Left kidney (tissue), 2 donors: ENCODE results near the gene TTL. TPM values are rescaled to one million over a fixed set of nuclear protein-coding genes. Genes with fewer than 3 reads are reported as not detected.
"Not testable (repeated sequence)": the region's sequence is repeated elsewhere in the genome, so short reads cannot be mapped to it uniquely, and the experiment has no call there.

Experiments
- DNase-seq: peaks from one replicate; pipeline ENCODE4 v3.0.0-alpha.2; 2013
- polyA plus RNA-seq: library from polyadenylated mRNA; unstranded; fragments of 120-200 nt; gene quantifications from one replicate; pipeline ENCODE4 v1.2.1, GENCODE V29; 2013; ENCODE audit not compliant: insufficient read length

Gene TTL
- polyA plus RNA-seq, 1 donor, result 50.5 TPM

DNA sequence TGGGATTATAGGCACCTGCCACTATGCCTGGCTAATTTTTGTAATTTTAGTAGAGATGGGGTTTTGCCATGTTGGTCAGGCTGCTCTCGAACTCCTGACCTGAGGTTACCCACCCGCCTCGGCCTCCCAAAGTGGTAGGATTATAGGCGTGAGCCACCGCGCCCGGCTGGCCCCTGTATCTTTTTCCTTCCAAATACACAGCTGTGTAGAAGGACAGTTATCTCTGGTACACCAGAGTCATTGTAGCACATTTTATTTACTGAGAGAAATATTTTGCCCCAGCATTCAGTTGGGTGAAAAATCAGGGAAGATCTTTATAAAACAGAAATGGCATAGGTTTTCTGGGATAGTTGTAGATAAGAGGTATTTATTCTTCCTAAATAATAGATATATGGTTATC is 36.9 kb downstream of the TTL start:
- no peak for DNase-seq

DNA sequence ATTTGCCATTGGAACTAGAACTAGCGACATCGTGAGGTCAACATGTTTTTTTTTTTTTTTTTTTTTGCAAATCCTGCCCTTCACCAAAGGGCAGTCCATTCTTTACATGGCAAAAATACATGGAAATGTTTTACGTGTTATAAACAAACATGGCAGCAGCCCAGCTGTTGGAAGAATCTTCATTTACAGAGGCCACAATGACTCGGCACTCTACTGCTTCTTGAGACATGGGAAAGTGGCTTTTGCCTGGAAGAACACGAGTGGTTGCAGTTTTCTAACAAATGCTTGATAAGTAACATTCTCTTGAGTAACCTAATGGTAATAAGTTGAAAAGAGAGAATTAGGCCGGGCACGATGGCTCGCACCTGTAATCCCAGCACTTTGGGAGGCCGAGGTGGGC is 37.5 kb downstream of the TTL start:
- no peak for DNase-seq

DNA sequence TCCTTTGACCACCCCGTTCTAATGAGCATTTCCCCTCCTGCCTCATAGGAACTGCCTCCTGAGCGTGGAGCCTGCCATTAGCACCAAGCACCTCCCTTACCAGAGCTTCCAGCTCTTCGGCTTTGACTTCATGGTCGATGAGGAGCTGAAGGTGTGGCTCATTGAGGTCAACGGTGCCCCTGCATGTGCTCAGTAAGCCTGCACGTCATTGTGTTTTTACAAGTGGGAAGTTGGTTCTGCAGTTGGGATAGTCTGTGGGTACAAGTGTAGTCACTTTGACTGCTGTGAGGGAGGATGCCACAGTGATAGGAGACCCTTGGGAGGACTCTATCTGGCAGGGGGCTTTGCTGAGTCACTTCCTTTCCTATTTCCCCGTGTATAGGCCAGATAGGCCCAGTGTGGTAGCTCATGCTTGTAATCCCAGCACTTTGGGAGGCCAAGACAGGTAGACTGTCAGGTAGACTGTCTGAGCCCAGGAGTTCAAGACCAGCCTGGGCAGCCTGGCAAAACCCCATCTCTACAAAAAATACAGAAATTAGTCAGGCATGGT is 38.4 kb downstream of the TTL start:
- no peak for DNase-seq

DNA sequence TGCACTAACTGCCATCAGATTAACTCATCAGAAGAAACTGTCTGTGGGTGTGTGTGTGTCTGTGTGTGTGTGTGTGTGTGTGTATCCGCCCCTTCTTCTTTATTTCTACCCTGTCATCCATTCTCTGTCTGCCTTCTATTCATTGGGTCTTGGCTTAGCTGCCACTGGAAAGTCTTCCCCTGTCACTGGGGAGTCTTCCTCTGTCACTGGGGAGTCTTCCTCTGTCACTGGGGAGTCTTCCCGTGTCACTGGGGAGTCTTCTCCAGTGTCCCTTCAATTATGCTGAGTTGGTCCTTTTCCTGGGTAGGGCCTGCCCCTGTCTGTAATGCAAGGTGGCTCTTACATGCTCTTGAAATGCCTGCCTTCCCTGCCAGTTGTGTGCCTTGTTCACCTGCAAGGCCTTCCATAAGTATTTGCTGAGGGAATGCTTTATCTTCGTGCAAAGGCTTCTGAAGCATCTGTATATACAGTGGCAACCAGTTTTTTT is 41.4 kb downstream of the TTL start:
- DNase-seq, result no peak

DNA sequence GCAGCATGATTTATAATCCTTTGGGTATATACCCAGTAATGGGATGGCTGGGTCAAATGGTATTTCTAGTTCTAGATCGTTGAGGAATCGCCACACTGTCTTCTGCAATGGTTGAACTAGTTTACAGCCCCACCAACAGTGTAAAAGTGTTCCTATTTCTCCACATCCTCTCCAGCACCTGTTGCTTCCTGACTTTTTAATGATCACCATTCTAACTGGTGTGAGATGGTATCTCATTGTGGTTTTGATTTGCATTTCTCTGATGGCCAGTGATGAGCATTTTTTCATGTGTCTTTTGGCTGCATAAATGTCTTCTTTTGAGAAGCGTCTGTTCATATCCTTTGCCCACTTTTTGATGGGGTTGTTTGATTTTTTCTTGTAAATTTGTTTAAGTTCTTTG is 42.3 kb downstream of the TTL start:
- not testable (repeated sequence) for DNase-seq

DNA sequence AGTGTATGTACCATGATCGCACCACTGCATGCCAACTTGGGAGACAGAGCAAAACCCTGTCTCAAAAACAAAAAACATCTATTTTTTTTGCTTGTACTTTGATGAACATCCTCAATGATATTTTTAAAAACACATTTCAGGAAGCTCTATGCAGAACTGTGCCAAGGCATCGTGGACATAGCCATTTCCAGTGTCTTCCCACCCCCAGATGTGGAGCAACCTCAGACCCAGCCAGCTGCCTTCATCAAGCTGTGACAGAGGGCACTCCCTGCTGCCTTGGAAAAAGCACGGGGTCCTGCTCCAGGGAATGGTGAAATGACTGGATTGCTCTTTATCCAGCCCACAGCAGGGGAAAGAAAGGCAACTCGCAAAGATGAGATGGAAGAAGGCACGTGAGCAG is 46.6 kb downstream of the TTL start:
- DNase-seq, result no peak

DNA sequence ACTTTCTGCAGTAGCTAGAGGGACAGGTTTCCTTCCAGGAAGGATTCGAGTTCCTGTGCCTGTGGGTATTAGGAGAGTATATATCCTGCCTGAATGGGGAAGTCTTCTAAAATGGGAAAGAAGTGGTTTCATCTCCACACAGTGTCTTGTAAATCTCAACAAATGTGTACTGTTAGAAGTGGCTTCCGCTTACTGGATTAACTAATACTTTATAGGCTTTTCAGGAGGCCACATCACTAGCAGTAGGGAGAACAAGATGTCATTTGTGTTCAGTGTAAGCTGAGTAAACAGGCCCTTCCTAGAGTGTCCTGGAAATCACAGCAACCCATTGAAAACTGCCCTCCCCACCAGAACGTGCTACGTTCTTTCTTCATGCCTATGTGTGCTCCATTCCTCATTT is 47.8 kb downstream of the TTL start:
- DNase-seq, result no peak

DNA sequence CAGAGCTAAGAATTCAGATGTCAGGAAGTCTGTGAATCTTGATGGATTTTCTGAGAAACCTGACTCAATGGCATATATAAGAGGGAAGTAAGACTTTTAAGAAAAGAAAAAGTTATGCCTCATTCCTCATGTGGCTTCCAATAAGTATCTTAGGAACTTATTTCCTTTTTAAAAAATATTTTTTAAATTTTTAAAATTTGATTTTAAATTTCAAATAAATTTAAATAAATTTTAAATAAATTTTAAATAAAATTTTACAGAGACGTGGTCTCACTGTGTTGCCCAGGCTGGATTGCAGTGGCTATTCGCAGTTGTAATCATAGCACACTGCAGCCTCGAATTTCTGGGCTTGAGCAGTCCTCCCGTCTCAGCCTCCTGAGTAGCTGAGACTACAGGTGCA is 48.8 kb downstream of the TTL start:
- no peak for DNase-seq

DNA sequence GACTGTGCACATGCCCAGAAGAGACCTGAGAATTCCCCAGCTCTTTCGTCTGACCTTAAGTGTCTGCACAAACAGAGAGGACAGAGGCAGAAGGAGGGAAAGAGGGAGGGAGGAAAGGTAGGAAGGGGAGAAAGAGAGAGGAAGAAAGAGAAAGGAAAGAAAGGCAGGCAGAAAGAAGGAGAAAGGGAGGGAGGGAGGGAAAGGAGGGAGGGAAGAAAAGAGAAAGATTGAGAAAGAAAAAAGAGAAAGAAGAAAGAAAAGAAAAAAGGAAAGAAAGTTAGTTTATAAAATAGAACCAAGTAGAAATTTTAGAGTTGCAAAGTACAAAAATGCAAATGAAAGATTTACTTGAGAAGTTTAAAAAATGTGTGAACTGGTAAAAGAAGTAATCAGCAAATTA is 52.9 kb downstream of the TTL start:
- DNase-seq, result no peak

DNA sequence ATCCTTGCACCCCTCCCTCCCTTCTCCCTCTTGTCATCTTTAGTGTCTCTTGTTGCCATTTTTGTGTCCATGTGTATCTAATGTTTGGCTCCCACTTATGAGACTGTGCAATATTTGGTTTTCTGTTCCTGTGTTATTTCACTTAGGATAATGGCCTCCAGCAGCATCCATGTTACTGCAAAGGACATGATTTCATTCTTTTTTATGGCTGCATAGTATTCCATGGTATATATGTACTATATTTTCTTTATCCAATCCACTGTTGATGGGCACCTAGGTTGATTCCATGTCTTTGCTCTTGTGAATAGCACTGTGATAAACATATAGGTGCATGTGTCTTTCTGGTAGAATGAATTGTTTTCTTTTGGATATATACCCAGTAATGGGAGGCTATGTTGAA is 54.7 kb downstream of the TTL start:
- not testable (repeated sequence) for DNase-seq

DNA sequence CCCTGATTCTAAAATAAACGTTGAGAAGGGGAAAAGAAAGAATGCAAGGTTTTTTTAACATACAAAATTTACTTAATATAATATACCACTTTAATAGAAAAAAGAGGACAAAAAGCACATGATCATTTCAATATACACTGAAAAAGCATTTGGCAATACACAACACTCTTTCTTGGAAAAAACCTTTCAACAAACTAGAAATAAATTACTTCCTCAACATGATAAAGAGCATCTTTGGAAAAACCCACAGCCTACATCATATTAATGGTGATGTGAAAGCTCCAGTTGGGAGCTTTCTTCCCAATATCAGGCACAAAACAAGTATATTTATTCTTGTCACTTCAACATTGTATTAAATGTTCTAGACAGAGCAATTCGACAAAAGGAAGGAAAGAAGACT is 57.4 kb downstream of the TTL start:
- DNase-seq, result no peak

DNA sequence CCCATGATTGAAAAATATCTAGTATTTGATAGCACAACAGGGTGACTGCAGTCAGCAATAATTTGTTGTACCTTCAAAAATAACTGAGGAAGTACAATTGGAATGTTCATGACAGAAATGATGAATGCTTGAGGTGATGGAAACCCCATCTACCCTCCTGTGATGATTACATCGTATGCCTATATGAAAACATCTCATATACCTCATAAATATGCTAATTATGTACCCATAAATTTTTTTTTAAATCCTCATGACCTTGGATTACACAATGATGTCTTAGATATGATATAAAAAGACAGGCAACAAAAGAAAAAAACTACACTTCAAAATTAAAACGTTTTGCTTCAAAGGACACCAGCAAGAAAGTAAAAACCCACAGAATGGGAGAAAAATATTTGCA is 59.0 kb downstream of the TTL start:
- DNase-seq, result no peak

DNA sequence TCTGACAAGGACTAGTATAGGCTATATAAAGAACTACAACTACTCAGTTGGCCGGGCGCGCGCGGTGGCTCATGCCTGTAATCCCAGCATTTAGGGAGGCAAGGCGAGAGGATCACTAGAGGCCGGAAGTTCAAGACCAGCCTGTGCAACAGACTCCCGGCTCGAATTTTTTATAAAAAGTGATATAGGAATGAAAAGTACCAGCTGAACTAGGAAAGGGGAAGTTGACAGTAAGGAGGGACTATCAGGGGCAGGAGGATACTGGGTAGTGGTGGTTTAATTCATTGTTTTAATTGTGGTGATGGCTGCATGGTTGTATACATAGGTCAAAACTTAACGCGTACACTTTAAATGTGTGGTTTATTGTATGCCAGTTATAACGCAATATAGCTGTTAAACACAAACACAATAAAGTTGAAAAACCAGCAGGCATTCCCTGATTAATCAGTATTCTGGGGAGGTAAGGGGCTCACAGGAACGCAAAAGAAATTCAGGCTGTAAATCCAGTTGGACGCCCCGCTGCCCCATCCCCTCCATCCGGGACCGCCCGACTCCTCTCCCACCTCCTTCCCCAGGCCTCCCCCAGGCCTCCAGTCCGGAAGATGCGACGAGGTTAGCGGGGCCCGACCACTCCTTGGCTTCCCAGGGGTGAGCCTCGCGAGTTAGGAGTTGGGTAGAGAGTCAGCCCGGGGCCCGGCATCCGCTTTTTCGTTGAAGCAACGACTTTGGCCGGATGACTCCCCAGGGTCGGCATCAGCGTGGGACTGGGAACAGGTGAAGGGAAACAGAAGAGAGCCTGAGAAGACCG is 59.6 kb downstream of the TTL start:
- DNase-seq, result peak; percentile 84

DNA sequence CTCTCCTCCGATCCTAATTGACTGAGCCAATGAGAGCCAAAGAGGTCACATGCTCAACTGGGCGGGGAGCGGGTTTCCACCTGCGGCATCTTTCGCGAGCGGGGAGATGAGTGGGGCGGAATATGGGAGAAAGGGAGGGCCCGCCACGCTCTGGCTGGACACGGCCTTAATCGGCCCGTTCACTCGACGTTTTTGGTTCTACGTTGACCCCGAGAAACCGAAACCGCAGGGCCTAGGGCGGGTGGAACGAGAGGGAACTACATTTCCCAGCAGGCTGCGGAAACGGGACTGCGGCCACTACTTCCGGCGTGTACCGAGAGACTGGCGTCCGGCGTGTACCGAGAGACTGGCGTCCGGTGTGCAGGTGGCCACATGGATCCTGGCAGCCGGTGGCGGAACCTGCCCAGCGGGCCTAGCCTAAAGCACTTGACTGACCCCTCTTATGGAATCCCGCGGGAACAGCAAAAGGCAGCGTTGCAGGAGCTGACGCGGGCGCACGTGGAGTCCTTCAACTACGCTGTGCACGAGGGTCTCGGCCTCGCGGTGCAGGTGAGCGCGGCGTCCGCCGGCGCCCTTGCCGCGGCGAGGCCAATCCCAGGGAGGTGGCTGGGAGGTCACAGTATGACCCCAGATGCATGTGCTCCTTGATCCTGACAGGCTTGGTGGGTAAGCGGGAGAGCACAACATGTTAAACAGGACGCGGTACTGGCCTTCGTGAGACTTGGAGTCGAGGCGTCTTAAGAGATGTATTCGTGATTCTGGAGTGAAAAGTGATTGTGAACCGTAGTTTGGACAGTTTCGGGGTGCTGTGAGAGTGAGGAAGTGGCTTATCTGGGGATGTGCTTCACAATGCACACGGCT is 60.4 kb downstream of the TTL start, which contains the start of gene POLR1B:
POLR1B (plus strand) TSS at position 343 of the 861 bp plus-strand sequence; CDS start at position 373, 30 bp downstream.
- DNase-seq, result peak; percentile 87

DNA sequence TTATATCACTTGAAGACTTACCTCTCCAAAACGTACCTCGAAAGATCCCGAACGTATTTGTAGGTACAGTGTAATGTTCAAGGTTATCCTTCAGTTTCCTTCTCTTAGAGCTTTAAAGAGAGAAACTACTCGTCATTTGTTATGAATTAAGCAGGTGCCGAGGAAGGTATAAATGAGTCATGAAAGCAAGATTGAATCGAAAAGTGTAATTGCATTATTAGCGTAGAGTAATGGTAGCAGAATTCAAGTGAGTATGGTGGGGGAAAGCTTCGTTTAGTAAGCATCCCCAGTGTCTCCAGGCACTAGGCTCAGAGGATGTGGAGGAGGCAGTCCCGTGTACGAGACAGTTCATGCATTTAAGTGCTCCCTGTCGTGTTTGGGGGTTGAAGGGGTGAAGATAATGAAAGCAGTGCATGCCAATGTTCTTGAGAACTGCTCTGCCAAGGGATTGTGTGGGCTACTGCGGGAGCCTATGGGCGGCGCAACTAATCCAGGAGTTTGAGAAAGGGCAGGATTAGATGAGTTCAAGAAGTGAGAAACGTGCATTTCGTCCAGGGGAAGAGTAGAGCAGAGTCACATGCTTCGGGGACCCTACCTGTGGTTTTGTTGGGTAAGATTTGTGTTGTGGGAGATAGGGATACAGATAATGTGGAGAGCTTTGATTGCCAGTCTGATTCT is 61.2 kb downstream of the TTL start:
- DNase-seq, result peak; percentile 1

DNA sequence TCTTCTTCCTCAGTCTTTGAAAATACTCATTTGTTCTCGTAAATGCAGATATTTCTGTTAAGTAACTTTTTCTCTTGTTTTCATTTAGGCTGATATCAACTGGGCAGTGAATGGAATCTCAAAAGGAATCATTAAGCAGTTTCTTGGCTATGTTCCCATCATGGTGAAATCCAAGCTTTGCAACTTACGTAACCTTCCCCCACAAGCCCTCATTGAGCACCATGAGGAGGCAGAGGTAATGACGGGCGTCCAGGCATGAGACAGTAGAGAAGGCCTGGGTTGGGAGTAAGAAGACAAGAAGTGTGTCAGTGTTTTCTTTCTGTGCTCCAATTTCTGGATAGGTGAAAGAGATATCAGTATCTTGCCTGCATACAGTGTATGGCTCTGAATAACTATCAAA is 65.4 kb downstream of the TTL start:
- no peak for DNase-seq

DNA sequence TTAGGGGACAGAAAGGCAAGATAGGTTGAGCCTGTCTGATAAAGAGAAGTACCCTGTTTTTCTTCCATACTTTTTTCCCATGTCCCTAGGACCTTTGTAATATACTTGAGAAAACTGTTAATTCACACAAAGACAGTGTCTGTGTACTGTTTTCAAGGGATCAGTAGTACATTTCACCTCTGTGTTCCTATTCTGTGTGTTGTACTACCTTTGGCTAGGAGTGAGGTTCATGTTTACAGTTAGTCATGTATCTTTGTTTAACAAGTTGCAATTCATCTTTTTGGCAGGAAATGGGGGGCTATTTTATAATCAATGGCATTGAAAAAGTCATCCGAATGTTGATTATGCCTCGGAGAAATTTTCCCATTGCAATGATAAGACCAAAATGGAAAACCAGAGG is 67.0 kb downstream of the TTL start:
- DNase-seq, result no peak

DNA sequence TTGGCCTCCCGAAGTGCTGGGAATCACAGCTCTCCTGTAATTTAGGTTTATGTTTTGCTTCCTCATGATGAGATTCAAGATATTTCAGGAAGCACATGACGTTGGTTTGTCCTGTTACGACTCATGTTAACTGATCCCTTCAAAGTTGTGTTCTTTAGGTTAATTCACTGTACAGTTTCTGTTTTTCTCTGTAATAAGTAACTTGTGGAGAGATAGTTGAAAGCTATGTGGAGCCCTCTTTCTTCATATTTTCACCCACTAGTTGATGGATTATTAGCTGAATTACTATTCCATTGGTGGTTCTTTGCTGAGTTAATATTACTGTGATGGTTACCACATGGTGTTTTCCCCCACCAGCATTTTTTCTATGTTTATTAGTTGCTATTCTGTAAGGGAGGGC is 84.1 kb downstream of the TTL start:
- no peak for DNase-seq

DNA sequence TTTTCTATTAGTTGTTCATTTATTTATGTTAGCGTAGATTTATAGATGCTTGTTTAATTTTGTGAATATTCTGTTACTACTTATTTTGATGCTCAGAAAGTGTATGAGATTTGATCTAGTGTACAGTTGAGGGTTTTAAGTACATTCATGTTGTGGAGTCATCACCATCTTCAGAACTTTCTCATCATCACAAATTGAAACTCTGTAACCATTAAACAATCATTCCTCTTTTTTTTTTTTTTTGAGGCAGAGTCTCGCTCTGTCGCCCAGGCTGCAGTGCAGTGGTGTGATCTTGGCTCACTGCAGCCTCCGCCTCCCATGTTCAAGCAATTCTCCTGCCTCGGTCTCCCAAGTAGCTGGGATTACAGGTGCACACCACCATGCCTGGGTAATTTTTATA is 84.6 kb downstream of the TTL start:
- DNase-seq, result not testable (repeated sequence)

DNA sequence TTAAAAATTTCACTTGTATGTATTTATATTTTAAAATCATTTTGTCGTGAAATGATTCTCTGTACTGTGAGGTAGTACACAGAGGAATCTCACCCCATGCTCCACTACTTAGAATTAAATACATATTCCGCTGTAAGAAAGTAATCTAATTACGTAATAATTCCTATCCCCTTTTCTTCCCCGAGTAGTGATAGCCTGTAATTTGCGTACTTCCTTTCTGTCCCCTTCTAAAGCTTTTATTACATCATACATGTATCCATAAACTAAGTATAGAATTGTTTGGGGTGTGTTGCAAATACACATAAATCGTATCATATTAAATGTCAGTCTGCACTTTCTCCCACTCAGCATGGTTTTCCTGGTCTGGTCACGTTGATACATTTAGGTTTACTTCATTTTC is 90.0 kb downstream of the TTL start:
- DNase-seq, result no peak

DNA sequence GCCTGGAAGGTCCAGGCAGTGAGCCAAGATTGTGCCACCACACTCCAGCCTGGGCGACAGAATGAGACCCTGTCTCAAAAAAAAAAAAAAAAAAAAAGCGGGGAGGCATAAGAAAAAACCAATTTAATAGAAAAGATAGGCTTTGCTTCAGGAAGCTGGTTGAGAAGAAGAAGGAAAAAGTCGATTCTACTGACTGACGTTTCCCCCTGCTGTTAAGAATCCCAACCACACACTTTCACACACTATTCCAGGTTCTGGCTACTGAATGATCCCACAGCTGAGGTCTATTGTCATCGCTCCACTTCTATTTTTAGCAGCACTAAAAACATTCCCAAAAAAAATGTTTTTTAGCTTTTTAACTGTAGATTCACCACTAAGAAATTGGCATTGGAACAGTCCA is 95.8 kb downstream of the TTL start:
- no peak for DNase-seq

DNA sequence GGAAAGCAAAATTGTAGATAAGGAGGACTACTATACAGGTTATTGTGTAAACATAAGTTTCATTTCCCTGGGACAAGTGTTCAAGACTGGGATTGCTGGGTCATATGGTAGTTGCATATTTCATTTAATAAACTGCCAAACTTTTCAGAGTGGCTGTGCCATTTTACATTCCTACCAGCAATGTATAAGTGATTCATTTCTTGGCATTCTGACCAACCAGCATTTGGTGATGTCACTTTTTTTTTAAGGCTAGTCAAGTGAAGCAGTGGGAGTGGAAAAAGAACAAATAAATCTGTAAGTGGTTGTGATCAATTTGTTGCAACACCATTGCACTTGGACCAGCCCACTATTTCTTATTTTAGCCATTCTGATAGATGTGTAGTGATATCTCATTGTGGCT is 97.3 kb downstream of the TTL start:
- no peak for DNase-seq
